Panc1 (cell line): Measurements from ENCODE around the gene PLEKHO1. TPM values are rescaled to one million over a fixed set of nuclear protein-coding genes. Genes with fewer than 3 reads are reported as not detected.

Source experiments
- ATAC-seq: fragments of 200-7000 bp; cut with Tn5 transposase; 2 replicates; pipeline ENCODE4 v1.9.1; 2020; ENCODE audit warnings: mild to moderate bottlenecking, moderate library complexity
- BruUV-seq: library from RNA; stranded (reverse); fragments of 400-500 nt; replicated peaks from 2 replicates; lab custom pipeline; 2021; lab: Mats Ljungman, UMichigan
- CTCF ChIA-PET: fragments of 300-600 bp; sonication (Branson Sonifier 250); formaldehyde crosslinking; loops from one replicate; lab custom pipeline; 2022; ENCODE audit warnings: antibody characterized with exemption; lab: Charles Lee
- POLR2A ChIA-PET: fragments of 300-600 bp; sonication (Branson Sonifier 250); formaldehyde crosslinking; loops from one replicate; lab custom pipeline; 2022; ENCODE audit warnings: antibody characterized with exemption; lab: Charles Lee
- DNase-seq: peaks from one replicate; pipeline ENCODE4 v3.0.0-alpha.2; 2010; ENCODE audit warnings: low read depth, low spot score
- H3K27ac ChIP-seq: 2 replicates; pipeline ENCODE4 v1.5.1; 2011; ENCODE audit warnings: mild to moderate bottlenecking, low read length, inconsistent platforms
- H3K27me3 ChIP-seq: fragments of 200-500 bp; sonication (Bioruptor generic); 2 replicates; pipeline ENCODE4 v1.6.0; 2014; ENCODE audit warnings: low read length, inconsistent platforms; ENCODE audit not compliant: control insufficient read depth, insufficient read depth
- H3K36me3 ChIP-seq: fragments of 200-500 bp; sonication (Bioruptor generic); 2 replicates; pipeline ENCODE4 v1.5.1; 2014; ENCODE audit warnings: inconsistent platforms, mild to moderate bottlenecking, low read length, moderate library complexity; ENCODE audit not compliant: control insufficient read depth, insufficient read depth
- H3K4me1 ChIP-seq: 2 replicates; pipeline ENCODE4 v1.5.1; 2011; ENCODE audit warnings: inconsistent platforms, mild to moderate bottlenecking, low read length, moderate library complexity; ENCODE audit not compliant: control insufficient read depth, insufficient read depth
- H3K4me3 ChIP-seq, 2 experiments: 2 replicates each; pipeline ENCODE4 v1.5.1; 2011 to 2012; ENCODE audit warnings: low read depth in 2 of 2, low read length in 2 of 2, mild to moderate bottlenecking in 2 of 2, inconsistent platforms in 1 of 2, moderate library complexity in 1 of 2
- H3K9me3 ChIP-seq: fragments of 200-500 bp; sonication (Bioruptor generic); 2 replicates; pipeline ENCODE4 v1.5.1; 2014; ENCODE audit warnings: low read depth, mild to moderate bottlenecking, inconsistent platforms, low read length, moderate library complexity; ENCODE audit not compliant: control insufficient read depth, insufficient read depth
- CTCF ChIP-seq: fragments of 450-650 bp; IDR thresholded peaks from 2 replicates; pipeline ENCODE4 v1.5.1; 2017; ENCODE audit warnings: mild to moderate bottlenecking
- POLR2AphosphoS5 ChIP-seq: IDR thresholded peaks from 2 replicates; pipeline ENCODE4 v1.6.1; 2012; ENCODE audit warnings: mild to moderate bottlenecking, low read depth, low read length, moderate library complexity
- REST ChIP-seq, 2 experiments: IDR thresholded peaks; 2 replicates each; pipeline ENCODE4 v1.6.1; 2011 to 2012; ENCODE audit warnings: low read depth in 2 of 2, control low read depth in 1 of 2, low read length in 1 of 2, mild to moderate bottlenecking in 1 of 2, moderate library complexity in 1 of 2; ENCODE audit not compliant: insufficient read depth in 1 of 2
- SIN3A ChIP-seq: IDR thresholded peaks from 2 replicates; pipeline ENCODE4 v1.6.1; 2012; ENCODE audit warnings: low read depth, mild to moderate bottlenecking, low read length, moderate library complexity, borderline replicate concordance; ENCODE audit not compliant: insufficient read depth
- TCF7L2 ChIP-seq: IDR thresholded peaks from 2 replicates; pipeline ENCODE4 v1.6.1; 2011; ENCODE audit warnings: mild to moderate bottlenecking, low read depth, low read length, inconsistent platforms
- in situ Hi-C: cut with HindIII; loops from 2 replicates; pipeline ENCODE4 v1.10.0; 2016; ENCODE audit warnings: low sequenced_read_pairs, low pct_unique_long_range_greater_than_20kb
- intact Hi-C: fragments of 100-400 bp; cut with micrococcal nuclease; formaldehyde crosslinking; loops from one replicate; pipeline ENCODE4 v1.10.0; 2022; ENCODE audit not compliant: unreplicated experiment
- total RNA-seq: library from RNA; stranded (reverse); gene quantifications from one replicate; pipeline ENCODE4 v1.2.1, GENCODE V29; 2021; ENCODE audit not compliant: unreplicated experiment

PLEKHO1 gene
- total RNA-seq, 1 experiment from 2014 or later: 9.1 TPM

- no peak overlapping the region for H3K27ac ChIP-seq
- no peak overlapping the region for H3K4me3 ChIP-seq
- intact Hi-C loops: loop anchor here (5.0 kb wide), 1 partner anchor 115 kb away; no protein-coding TSS in a partner anchor
- TF ChIP-seq CTCF (peak; percentile 77), TCF7L2 (no peak)
- no peaks in the 10 kb centered on the region for H3K36me3 ChIP-seq
- H3K9me3 ChIP-seq: no peaks in the 10 kb centered on the region
- peak; percentile 28 for DNase-seq
- peaks cover 5% of the 10 kb centered on the region; the same call in 1 of the 2 replicates for H3K4me1 ChIP-seq
- no TSS peak for BruUV-seq
- POLR2A ChIA-PET: interaction anchor here (0.6 to 0.7 kb wide), 2 partner anchors 107 to 300 kb away, joined by 3 read pairs; no protein-coding TSS in a partner anchor
- peak; percentile 86 for ATAC-seq
- in situ Hi-C loops: no loop called here
- H3K27me3 ChIP-seq: no peaks in the 10 kb centered on the region
- CTCF ChIA-PET: interaction anchor here (0.6 to 1.4 kb wide), 19 partner anchors 15 to 302 kb away, joined by 3 to 11 read pairs (median 3); partner anchors contain the start of gene PLEKHO1
These were observed 37.3 kb downstream of the PLEKHO1 start for GRCh38 chr1:150186789-150187559.

- ATAC-seq (peak; percentile 72), DNase-seq (no peak)
- Histone ChIP-seq H3K9me3 (no peaks in the 10 kb centered on the region), H3K36me3 (no peaks in the 10 kb centered on the region), H3K4me1 (peaks cover 8% of the 10 kb centered on the region; the same call in 1 of the 2 replicates), H3K27ac (no peak overlapping the region), H3K27me3 (no peaks in the 10 kb centered on the region), H3K4me3 (no peak overlapping the region)
- intact Hi-C loops: loop anchor here (5.0 kb wide), 1 partner anchor 115 kb away; no protein-coding TSS in a partner anchor
- BruUV-seq: no TSS peak
- TF ChIP-seq TCF7L2 (no peak), SIN3A (no peak)
- CTCF ChIA-PET: interaction anchor here (0.6 to 1.4 kb wide), 9 partner anchors 15 to 303 kb away, joined by 3 to 7 read pairs (median 3); no protein-coding TSS in a partner anchor
- POLR2A ChIA-PET: interaction anchor here (0.7 kb wide), 1 partner anchor 107 kb away, joined by 3 read pairs; no protein-coding TSS in a partner anchor
- in situ Hi-C loops: no loop called here
These were observed 37.8 kb downstream of the PLEKHO1 start for GRCh38 chr1:150187560-150187931.

- in situ Hi-C loops (no loop called here), intact Hi-C loops (no loop called here)
- Histone ChIP-seq H3K4me3 (no peak overlapping the region), H3K27ac (no peak overlapping the region; the same call in 1 of the 2 replicates), H3K4me1 (peaks cover 8% of the 10 kb centered on the region; the same call in 1 of the 2 replicates), H3K9me3 (no peaks in the 10 kb centered on the region), H3K27me3 (no peaks in the 10 kb centered on the region), H3K36me3 (no peaks in the 10 kb centered on the region)
- BruUV-seq: no TSS peak
- TF ChIP-seq REST (IDR thresholded peaks at IDR 0.05; ENCODE audit: insufficient read depth in 1 of 2, low read depth in 2 of 2, low read length in 1 of 2) (no peak), SIN3A (no peak), TCF7L2 (no peak), CTCF (no peak), POLR2AphosphoS5 (no peak)
- ChIA-PET POLR2A (no interaction called here), CTCF (no interaction called here)
- ATAC-seq: peak; percentile 67
- no peak for DNase-seq
These were observed 42.3 kb downstream of the PLEKHO1 start for GRCh38 chr1:150192012-150192411.
